Raji (cell line): ENCODE measurements around the gene LENG8.

Experiments used
- POLR2A ChIP-seq: IDR thresholded peaks from 2 replicates; pipeline ENCODE4 v1.6.1; 2011; ENCODE audit warnings: low read depth, low read length, control low read depth; ENCODE audit not compliant: insufficient read depth

LENG8 gene

GRCh38 chr19:54477650-54478049 is 28.7 kb downstream of the LENG8 start:
- TF ChIP-seq POLR2A = no peak

- no peak for TF ChIP-seq POLR2A
Observed at GRCh38 chr19:54478677-54479266, 29.8 kb downstream of the LENG8 start.

GRCh38 chr19:54480051-54480450 is 31.1 kb downstream of the LENG8 start:
- no peak for TF ChIP-seq POLR2A

DNA sequence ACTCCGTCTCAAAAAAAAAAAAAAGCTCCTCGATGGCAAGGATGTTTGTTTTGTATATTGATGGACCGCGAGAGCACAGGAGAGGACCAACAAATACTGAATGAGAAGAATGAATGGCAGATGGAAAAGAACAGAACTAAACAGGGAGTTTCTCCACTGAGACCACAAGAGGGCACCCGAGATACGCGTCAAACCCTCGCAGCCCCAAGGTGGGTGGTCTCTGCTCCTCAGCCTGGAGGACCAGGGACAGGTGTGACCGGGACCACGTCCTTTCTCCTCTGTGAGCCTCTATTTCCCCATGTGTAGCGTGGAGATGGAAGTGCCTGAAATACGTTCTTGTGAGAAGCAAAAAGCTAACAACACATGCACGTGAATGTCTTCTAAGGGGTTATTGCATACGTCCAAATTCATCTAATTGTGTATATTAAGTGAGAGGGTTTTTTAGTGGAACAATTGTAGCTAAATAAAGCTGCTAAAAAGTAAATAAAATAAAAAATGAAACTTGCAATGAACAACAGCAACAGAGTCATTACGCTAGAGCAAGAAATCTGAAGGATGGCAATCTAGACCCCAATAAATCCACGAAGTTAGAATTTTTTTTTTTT is 32.4 kb downstream of the LENG8 start:
- TF ChIP-seq POLR2A = no peak

DNA sequence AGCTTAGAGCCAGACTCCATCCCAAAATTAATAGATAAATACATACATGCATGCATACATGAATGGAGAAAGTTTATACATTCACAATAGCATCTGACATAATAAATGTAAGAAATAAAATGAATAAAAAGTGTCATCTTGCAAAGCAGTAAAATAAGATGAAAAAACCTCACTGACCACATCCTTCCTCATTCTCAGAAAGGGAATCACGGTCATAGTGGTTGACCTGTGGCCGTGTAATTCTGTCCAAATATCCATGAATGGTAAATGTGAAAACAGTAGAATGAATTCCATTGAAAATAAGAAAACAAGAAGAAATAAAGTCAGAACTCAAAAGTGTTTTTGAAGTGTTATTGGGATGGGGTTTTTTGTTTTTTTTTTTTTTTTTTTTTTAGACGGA is 33.9 kb downstream of the LENG8 start:
- TF ChIP-seq POLR2A = no peak

DNA sequence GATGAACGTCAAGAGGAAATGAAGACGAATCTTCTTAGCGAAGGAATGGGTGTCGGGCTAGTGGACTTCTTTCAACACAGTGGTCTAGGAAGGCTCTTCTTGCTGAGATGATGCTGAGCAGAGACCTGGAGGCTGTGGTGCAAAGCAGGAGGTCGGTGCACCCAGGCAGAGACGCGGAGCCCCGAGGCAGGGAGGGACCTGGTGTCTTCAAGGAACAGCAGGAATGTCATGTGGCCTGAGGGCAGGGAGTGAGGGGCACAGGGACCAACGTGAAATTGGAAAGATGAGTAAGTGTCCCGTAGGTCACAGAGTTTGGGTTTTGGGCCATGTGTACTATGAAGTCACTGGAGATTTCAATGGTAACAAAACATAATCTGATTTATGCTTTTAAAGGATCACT is 35.5 kb downstream of the LENG8 start:
- no peak for TF ChIP-seq POLR2A

- TF ChIP-seq POLR2A = no peak
Observed at GRCh38 chr19:54485851-54486250, 36.9 kb downstream of the LENG8 start.

GRCh38 chr19:54489341-54489740 is 40.3 kb downstream of the LENG8 start:
- TF ChIP-seq POLR2A = no peak

- TF ChIP-seq POLR2A = no peak
Observed at GRCh38 chr19:54489766-54490165, 40.8 kb downstream of the LENG8 start.

DNA sequence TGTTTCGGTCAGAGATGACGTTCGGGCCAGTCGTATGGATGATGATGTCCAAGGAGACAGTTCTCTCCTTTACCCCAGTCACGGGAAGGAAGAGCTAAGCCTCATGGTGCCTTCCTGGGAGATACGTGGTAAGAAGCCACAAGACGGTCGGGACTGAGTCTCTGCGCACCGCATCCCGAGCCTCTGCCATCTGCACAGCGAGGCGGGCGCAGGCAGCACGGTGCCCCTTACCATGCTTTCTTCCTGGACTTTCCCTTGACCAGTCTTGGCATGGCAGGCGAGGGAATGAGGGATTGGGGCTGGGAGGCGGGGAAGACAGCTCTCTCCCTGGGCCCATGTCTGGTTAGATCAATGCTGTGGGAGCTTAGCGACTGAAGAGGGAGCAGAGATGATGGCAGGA is 43.6 kb downstream of the LENG8 start:
- TF ChIP-seq POLR2A = no peak

DNA sequence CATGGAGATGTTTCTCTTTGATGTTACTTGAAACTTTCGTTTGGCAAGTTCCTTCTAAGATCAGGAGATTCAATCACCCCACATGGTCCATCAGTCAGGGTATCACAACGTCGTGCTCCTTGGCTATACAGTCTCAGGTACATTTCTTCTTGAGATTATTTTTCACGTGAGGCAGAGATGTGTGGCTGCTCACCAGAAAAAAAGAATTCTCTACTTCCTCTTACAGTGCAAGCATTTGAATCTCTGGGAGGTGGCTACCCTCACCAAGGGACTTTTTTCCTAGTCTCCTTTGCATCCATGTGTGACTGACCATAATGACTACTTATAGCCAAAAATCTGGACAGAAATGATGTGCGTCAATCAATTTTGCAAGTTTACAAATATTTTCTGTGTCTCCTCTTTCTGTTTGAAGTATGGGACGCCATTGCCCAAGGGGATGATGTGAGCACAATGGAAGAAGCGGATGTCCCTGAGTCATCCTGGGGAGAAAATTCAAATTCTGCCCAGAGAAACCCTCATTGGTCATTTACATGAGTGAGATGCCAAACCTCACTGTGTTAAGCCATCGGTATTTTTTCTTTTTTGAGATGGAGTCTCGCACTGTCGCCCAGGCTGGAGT is 45.1 kb downstream of the LENG8 start:
- TF ChIP-seq POLR2A = no peak

- TF ChIP-seq POLR2A = no peak
Observed at GRCh38 chr19:54502518-54503048, 53.6 kb downstream of the LENG8 start, which contains the start of gene LAIR2. Gene LAIR2, plus strand, starts transcription at chr19:54502831. Its CDS starts 88 bp downstream, at chr19:54502919.

DNA sequence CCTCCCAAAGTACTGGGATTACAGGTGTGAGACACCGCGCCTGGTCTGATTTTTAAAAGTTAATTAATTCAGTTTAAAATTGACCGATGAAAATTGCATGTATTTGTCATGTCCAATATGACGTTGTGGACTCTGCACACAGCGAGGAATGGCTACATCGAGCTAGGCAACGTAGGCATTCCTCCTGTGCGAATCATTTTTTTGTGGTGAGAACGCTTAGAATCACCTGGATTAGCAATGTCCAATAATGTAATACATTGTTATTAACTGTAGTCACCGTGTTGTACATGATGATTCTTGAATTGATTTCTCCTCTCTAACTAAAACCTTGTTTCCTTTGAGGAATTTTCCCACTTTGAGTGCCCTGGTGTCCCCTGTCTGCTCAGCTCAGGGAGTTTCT is 57.1 kb downstream of the LENG8 start:
- no peak for TF ChIP-seq POLR2A

GRCh38 chr19:54507824-54508223 is 58.8 kb downstream of the LENG8 start:
- no peak for TF ChIP-seq POLR2A
